ENCODE data around the gene USH2A. TPM values are rescaled to one million over a fixed set of nuclear protein-coding genes. Genes with fewer than 3 reads are reported as not detected.

USH2A gene, protein sequence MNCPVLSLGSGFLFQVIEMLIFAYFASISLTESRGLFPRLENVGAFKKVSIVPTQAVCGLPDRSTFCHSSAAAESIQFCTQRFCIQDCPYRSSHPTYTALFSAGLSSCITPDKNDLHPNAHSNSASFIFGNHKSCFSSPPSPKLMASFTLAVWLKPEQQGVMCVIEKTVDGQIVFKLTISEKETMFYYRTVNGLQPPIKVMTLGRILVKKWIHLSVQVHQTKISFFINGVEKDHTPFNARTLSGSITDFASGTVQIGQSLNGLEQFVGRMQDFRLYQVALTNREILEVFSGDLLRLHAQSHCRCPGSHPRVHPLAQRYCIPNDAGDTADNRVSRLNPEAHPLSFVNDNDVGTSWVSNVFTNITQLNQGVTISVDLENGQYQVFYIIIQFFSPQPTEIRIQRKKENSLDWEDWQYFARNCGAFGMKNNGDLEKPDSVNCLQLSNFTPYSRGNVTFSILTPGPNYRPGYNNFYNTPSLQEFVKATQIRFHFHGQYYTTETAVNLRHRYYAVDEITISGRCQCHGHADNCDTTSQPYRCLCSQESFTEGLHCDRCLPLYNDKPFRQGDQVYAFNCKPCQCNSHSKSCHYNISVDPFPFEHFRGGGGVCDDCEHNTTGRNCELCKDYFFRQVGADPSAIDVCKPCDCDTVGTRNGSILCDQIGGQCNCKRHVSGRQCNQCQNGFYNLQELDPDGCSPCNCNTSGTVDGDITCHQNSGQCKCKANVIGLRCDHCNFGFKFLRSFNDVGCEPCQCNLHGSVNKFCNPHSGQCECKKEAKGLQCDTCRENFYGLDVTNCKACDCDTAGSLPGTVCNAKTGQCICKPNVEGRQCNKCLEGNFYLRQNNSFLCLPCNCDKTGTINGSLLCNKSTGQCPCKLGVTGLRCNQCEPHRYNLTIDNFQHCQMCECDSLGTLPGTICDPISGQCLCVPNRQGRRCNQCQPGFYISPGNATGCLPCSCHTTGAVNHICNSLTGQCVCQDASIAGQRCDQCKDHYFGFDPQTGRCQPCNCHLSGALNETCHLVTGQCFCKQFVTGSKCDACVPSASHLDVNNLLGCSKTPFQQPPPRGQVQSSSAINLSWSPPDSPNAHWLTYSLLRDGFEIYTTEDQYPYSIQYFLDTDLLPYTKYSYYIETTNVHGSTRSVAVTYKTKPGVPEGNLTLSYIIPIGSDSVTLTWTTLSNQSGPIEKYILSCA (N-terminal part only)
- total RNA-seq (2022; extraction: Qiagen RNA extraction; ENCODE audit: low read depth): not detected in 5 replicates

DNA sequence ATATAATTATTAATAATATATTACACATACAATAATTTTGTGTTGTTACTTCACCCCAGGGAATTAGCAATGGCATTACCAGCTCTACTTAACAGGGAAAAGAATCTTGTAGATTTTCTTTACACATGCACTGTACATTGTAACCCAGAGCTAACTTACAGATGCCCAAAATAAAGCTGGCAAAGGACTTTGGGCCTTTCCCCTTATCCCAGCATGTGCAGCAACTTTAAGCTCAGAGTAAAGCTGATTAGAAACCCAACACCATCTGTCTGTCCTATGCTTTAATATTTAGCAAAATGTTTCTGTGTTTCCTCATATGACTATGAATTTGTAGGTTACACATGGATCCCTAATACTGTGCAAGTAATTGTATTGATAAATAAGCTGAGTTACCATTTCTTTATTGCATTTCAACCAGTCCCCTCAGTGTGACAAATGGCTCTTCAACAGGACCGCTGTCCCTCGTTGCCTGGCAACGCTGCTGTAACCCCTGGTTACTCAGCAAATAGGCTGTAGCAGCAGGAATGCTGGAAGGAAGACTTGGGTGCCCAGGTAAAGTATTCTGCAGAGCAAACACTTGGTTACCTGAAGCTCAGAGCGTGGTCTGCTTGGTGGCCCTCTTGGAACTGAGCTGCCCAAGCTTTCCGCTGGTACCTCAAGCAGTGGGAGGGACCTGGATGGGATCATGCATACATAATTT, at the start of gene USH2A:
Gene USH2A (minus strand): TSS at position 628 of the 700 bp plus-strand sequence. CDS start 1,112 bp downstream, outside the sequence.

